NCI-H82 (cell line): ENCODE measurements around the gene EPAS1.

ENCODE experiments used
- DNase-seq: peaks from one replicate; lab custom pipeline; 2025; lab: John Stamatoyannopoulos, UW

The EPAS1 gene

DNA sequence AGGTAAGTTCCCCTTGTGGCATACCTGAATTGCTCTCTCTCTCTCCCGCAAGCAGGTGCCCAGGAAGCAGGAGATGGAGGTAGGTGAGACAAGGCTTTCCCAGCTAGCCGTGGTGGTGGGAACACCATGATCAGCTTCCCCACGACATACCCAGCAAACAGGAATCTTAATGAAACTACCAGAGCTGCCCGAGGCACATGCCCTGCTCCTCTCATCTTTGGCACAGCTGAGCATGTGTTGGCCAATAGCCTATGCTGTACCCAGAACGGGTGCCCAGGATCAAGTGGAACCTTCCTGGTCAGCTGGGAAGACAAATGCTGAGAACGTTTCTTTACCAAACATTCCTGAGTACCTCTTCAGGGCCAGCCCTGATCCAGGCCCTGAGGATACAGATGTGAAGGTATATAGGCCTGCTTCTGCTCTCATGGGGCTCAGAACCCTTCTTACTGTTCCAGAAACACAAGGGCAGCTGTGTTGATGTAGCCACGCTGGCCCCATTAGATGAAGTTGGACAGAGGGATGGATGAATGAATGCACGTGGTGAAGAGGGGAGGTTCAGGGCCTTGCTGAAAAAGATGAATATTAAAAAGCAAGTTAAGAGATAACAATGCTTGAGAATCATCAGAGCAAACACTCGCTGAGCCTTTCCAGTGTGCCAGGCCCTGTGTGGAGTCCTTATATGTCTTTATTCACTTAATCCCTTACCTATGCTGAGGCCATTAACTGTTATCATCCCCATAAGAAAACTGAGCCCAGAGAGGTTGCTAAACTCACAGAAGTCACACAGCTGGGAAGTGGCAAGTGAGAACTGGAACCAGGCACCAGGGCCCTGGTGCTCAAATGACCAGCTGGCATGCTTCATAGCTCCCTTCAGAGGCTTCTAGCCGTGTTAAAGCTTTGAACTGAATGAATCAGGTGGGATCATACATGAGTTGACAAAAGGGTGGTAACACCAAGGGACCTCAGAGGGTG is 113.4 kb downstream of the EPAS1 start:
- DNase-seq, result no peak

DNA sequence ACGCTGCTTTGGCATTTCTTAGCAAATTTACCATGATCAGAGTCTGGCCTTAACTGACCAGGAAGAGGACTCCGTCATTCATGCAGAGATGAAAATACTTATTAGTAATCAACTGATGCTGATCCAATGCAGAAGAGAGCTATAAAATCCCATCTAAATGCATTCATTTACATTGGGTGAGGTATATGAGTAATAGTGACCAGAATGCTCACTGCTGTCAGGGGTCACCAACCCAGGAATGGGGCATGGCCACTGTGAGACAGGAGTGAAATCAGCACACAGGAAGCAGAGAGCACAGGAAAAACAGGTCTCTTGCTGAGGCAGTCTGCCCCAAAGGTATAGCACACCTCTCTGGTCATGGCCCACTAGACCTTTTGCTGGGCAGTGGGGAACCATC is 114.0 kb downstream of the EPAS1 start:
- DNase-seq, result no peak

DNA sequence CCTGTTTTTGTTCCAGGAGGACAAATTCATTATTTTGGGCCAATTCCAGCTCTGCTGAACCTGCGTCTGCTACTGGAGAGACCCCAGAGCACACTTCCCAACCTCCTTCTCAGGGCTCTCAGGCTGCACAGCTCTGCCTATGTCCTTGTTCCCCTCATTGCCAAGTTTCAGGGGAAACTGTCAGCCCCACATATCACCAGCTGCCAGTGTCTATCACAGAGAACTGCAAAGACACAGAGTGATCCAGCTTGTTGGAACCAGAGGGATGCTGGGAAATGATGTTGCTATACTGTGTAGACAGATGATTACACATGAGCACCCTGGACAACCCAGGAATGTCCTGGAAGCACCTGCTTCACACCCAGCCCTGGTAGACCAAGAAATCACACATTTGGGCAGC is 114.8 kb downstream of the EPAS1 start:
- no peak for DNase-seq

DNA sequence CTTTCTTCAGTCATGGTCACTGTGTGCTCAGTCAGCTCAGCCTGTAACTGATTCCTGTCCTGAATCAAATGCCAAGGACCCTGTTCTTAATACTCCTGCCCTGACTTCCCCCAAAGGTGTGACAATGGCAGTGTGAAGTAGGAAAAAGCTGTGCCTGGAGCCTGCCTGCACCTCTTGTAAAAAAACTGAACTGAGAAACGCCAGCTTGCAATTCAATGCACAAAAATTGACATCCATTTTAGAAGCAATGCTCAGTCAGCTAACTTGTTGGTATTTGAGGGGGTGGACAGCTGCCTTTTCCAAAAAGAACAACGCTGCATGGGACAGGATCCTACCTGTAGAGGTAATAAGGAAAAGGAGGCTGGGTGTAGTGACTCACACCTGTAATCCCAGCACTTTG is 115.9 kb downstream of the EPAS1 start:
- no peak for DNase-seq

DNA sequence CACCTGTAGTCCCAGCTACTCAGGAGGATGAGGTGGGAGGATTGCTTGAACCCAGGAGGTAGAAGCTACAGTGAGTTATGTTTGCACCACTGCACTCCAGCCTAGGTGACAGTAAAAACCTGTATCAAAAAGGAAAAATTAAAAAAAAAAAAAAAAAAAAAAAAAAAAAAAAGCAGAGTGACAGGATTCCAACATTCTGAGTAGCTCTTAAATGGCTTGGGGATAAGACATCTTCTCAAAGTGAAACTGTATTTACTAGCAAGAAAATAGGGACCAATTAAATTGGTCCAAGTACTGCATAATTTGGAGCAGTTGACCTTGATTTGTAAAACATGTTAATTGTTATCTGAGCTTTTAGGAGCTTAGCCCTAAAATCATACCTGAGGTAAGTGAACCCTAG is 116.4 kb downstream of the EPAS1 start:
- no peak for DNase-seq

DNA sequence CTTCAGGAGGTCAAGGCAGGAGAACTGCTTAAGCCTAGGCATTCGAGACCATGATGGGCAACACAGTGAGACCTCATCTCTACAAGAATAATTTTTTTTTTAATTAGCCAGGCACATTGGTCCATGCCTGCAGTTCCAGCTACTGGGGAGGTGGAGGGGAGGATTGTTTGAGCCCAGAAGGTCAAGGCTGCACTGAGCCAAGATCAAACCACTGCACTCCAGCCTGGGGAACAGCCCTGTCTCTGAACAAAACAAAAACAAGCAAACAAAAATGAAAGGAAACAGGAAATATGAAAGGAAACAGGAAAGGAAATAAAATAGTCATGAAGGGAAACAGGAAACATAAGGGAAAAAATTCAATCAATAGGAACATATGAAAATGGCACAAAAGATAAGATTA is 117.5 kb downstream of the EPAS1 start:
- no peak for DNase-seq

DNA sequence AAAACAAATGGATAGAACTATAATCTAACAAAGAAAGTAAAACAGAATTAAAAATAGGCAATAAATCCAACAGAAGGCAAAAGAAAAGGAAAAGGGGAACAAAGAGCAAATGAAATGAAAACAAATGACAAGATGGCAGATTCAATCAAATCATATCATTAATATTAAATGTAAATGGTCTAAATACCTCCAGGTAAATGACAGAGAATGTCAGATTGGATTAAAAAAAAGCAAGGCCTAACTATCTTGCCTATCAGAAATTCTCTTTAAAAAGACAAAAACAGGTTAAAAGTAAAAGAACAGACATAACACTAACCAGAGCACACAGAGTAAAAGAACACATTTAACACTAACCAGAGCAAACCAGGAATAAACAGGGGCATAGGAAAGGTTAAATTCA is 119.1 kb downstream of the EPAS1 start:
- no peak for DNase-seq

DNA sequence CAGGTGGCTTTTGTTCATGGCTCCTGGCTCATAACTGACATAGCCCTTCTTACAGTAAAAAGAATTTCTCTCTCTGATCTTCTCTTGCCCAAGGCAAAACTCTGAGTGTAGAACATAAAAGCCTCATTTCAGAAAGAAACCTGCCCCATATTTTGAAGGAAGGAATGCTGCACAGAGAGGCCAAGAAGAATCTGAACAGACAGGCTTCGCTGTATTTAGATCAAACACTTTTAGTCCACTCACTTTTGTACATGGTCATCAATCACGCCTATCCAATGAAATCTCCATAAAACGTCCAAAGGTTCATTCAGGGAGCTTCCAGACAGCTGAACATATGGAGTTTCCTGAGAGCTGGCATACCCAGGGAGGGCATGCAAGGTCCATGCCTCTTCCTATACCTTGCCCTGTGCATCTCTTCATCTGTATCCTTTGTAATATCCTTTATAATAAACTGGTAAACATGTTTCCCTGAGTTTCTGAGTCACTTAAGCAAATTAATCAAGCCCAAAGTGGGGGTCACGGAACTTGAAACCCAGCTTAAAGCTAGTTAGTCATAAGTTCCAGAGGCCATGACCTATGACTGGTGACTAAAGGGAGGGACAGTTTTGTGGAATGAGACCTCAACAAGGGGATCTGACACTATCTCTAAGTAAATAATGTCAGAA is 119.7 kb downstream of the EPAS1 start:
- no peak for DNase-seq

DNA sequence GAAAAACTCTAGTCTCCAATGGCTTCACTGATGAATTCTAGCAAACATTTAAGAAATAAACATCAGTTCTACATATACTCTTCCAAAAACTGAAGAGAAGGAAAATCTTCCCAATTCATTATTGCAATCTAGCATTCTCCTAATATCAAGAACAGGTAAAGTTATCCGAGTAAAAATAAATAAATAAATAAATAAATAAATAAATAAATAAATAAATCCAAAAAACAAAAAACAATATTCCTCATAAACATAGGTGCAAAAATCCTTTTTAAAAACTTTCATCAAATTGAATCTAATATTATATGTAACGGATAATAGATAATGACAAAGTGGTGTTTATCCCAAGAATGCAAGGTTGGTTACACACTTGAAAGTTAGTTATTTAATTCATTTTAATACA is 123.7 kb downstream of the EPAS1 start:
- DNase-seq, result no peak

DNA sequence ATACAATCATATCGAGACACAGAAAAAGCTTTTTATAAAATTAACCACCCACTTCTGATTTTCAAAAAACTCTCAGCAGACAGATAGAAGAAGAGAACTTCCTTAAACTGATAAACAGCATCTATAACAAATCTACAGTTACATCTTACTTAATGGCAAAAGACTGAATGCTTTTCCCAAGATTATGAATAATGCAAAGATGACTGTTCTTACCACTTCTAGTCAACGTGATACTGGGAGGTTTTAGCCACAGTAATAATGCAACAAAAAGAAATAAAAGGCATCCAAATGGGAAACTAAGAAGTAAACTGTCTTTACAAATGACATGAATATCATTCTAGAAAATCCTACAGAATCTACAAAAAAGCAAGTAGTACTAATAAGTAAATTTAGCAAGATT is 124.2 kb downstream of the EPAS1 start:
- DNase-seq, result no peak

DNA sequence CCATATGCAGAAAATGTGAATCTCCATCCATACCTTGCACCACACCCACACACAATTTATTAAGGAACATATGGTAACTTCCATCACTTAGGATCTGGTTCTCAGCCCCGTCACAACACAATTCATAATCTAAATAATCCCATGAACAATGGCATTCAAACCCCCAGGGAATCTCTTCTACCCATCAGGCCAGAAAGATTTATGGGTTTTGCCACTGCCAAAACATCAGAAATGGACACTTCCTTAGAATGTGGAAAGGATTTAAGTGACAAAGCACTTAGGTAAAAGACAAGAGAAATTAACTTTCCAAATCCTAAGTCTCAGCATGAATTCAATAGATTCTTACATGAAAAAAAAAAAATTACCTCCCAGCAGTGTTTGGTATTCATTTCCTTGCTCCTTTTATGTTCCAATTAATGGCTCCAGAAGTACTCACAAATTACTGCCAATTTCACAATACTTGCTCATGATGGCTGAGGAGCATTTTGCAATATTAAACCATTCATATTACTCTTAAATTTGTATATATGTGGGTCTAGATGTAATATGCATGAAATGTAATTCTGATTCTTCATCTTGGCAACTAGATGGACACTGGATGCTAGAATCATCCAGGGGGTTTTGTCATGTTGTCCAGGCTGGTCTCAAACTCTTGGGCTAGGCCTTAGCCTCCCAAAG is 125.6 kb downstream of the EPAS1 start:
- DNase-seq, result peak; percentile 41

DNA sequence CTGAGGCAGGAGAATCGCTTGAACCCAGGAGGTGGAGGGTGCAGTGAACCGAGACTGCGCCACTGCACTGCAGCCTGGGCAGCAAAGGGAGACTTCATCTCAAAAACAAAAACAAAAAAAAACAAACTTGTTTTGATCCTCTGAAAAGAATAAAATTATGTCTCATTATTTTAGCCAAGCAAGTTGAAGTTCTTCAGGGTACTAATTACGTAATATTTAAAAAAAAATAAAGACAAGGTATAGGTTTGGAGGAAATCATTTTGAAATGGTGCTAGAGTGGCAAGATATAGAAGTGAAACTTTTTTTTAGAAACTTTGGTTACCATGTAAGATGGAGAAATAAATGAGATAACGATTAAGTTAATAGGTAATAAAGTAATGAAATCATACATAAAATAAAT is 127.7 kb downstream of the EPAS1 start:
- no peak for DNase-seq

DNA sequence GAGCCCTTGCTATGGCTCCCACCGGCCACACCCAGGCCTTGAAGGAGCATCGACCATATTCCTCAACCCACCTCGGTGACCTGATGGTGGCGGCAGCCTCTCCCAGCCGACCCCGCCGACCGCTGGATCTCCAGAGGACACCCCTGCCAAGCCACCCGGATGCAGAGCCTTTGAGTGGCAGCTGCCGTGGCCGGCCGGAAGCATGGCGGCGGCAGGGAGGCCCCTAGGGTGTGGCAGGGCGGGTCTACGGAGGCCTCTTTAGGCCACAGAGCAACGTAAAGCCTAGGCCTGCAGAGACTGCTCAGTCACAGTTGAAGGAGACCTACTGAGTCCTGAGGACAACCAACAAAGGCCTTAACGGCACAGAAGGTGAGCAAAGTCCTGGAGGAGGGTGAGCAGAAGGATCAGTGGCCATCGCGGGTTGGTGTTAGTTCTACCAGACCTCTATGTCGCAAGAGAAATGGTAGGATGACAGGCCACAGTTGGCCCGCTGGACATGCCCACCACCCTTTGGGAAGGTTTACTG is 131.8 kb downstream of the EPAS1 start:
- DNase-seq, result no peak

DNA sequence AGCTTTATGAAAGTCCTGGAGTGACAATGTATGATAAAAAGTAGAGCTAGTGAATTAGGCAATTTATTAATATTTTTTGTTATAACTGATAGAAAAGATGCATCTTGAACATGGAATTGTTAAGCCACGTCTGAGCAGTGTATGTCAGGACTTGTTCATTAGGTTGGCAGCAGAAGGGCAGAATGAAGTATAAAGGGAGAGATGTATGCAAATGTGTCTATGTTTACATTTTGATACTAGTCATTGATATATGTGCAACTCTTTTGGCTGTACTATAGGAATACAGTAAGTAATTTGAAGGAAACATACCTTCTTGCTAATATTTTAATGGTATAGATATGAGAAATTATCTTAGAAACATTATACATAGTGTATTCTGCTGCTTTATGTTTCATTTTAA is 133.2 kb downstream of the EPAS1 start:
- DNase-seq, result no peak

DNA sequence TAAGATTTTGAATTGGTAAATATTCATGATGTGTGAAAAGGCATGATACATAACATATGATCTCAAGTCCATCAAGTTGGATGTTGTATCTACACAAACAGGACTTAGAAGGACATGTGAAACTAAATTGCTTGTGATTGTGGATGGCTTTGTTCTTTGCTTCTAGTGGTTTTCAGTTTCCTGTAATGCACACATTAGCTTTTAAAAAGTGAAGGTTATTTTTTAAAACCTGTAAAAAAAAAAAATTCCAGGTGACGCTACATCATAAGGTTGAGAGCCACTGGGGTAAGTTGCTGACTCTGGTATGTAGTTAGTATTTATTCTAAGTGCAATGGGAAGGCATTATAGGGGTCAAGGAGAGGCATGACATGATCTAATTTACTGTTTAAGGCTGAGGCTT is 133.8 kb downstream of the EPAS1 start:
- DNase-seq, result no peak

DNA sequence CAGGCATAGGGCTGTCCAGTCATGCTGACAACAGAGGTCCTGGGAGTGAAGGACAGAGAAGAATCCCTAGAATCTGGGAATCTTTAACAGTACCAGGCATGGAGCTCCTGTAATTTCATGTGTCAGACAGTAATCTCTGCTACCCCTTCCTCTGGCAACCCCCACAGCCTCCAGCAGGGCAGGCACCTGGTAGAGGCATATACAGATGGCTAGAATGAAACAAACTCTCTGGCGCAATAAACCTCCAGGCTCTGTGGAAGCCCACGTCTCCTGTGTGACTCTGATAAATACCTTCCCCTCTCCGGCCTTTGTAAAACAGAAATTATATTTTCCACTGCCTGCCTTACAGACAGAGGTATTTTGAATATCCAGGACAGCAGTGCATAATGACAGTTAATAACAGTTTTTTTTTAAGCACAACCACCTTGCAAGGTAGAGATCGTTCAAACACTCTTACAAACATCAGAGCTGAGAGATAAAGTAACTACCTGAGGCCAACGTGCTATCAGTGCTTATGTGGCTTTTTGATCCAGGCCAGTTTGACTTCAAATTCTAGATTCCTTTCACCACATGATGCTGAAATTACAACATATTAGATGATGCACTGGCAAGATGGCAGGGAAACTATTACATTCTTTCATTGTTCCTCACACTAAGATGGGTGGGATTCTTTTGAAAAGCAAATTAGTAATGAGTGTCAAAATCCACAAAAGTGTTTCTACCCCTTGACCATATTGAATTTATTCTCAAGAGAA is 134.5 kb downstream of the EPAS1 start:
- peak; percentile 38 for DNase-seq

DNA sequence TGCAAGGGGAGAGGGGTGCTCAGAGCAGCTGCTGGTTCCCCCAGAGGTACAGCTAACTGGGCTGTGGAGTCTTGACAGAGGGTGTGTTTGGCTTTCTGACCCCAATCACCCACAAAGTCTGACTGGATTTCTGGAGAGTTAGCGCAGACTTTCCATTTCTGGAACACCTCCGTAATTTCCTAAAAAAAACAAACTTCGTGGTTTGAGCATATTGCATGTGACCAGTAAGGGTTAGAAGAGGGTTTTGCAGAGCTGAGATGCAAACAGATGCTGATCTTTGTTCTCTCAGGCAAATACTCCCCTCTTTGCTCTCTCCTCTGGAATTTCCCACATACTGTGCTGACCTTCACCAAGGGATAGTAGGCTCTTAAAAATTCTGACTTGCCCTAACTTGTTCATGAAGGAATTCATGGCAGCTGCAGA is 137.7 kb downstream of the EPAS1 start:
- no peak for DNase-seq

DNA sequence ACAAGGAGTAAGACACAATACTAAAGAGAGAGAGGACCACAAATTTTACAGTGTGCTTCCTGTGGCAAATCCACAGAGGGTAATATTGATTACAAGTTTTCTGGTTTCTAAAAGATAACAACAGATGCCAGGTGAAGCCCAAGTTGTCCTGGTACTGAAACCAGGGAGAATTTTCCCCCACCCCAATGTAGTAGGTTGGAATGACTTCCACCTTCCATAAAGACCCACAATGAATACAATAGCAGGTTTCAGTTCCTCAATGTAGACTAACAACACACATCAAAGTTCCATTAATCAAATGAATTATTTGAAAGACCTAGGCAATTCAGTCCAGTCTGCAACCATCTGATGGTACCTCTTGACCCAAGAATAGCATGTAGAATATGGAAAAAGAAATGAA is 138.1 kb downstream of the EPAS1 start:
- DNase-seq, result no peak

DNA sequence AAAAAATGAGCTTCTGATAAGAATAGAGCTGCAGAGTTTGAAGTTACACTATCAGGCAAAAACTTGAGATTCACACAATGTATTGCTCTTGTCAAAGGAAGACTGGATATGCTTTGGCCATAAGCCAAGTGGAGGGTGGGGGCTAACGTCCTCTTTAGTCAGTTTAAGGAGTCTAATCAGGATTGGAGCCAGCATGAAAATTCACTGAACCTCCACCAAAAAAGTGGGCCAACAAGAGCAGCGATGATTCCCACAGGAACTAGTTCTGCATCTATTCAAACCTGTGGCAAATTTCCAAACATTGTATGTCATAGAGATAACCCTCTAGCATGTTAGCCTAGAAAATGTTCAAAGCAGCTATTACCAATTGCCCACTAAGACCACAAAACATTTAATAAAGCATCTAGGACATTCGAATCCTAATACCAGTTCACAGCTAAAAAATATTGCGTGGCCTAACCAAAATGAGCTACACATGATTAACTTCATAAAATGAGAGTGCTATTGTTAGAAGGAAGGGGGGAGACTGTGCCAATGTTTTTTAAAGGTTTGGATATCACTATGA is 138.7 kb downstream of the EPAS1 start:
- no peak for DNase-seq
